A204.1 (cell line): ENCODE data around the gene ATXN3L.

Source experiments
- FAIRE-seq: peaks from 2 replicates; lab custom pipeline; 2012; peaks lifted over from hg19 to GRCh38; lab: Jason Lieb, UNC

Gene ATXN3L

GRCh38 chrX:13319953-13320352 lies at the start of gene ATXN3L:
Gene ATXN3L (minus strand): TSS chrX:13320053. CDS start chrX:13319934, 119 bp downstream.
- no peak for FAIRE-seq

GRCh38 chrX:13369256-13370030 lies 49.6 kb upstream of the ATXN3L start:
- FAIRE-seq = no peak

- FAIRE-seq = no peak
Observed at GRCh38 chrX:13367950-13368349, 48.1 kb upstream of the ATXN3L start.

- FAIRE-seq = no peak
Observed at GRCh38 chrX:13366698-13367097, 46.8 kb upstream of the ATXN3L start.

GRCh38 chrX:13365161-13365560 lies 45.3 kb upstream of the ATXN3L start:
- FAIRE-seq = no peak

- FAIRE-seq = no peak
Observed at GRCh38 chrX:13364230-13364857, 44.5 kb upstream of the ATXN3L start.

GRCh38 chrX:13360146-13360545 lies 40.3 kb upstream of the ATXN3L start:
- no peak for FAIRE-seq

- no peak for FAIRE-seq
Observed at GRCh38 chrX:13357925-13358324, 38.1 kb upstream of the ATXN3L start.

GRCh38 chrX:13346646-13347045 lies 26.8 kb upstream of the ATXN3L start:
- FAIRE-seq = no peak

- FAIRE-seq = no peak
Observed at GRCh38 chrX:13345438-13345837, 25.6 kb upstream of the ATXN3L start.

- no peak for FAIRE-seq
Observed at GRCh38 chrX:13345037-13345436, 25.2 kb upstream of the ATXN3L start.

- no peak for FAIRE-seq
Observed at GRCh38 chrX:13341491-13342101, 21.7 kb upstream of the ATXN3L start.

- no peak for FAIRE-seq
Observed at GRCh38 chrX:13340182-13340791, 20.4 kb upstream of the ATXN3L start.

- no peak for FAIRE-seq
Observed at GRCh38 chrX:13339607-13340006, 19.8 kb upstream of the ATXN3L start.

GRCh38 chrX:13338996-13339515 lies 19.2 kb upstream of the ATXN3L start:
- FAIRE-seq = no peak

GRCh38 chrX:13334491-13334890 lies 14.6 kb upstream of the ATXN3L start:
- FAIRE-seq = no peak

GRCh38 chrX:13330446-13330845 lies 10.6 kb upstream of the ATXN3L start:
- FAIRE-seq = no peak

GRCh38 chrX:13327666-13328065 lies 7.8 kb upstream of the ATXN3L start:
- no peak for FAIRE-seq

- FAIRE-seq = no peak
Observed at GRCh38 chrX:13323241-13323640, 3.4 kb upstream of the ATXN3L start.

GRCh38 chrX:13317366-13317765 lies 2.5 kb downstream of the ATXN3L start:
- FAIRE-seq = no peak

- no peak for FAIRE-seq
Observed at GRCh38 chrX:13311560-13311959, 8.3 kb downstream of the ATXN3L start.

- no peak for FAIRE-seq
Observed at GRCh38 chrX:13309631-13310030, 10.2 kb downstream of the ATXN3L start.

GRCh38 chrX:13307041-13307440 lies 12.8 kb downstream of the ATXN3L start:
- no peak for FAIRE-seq
